Activated CD4-positive, alpha-beta T cell treated with anti-CD3 and anti-CD28 coated beads, Interleukin-10, Interleukin-2, amounts not matched to agents 100 ng/mL and 50 ng/mL, durations not matched to agents 16 hours and 8 hours (primary cell): ENCODE results near the gene CSAG1.
"Not testable (repeated sequence)": the region's sequence is repeated elsewhere in the genome, so short reads cannot be mapped to it uniquely, and the experiment has no call there.

Source experiments
- DNase-seq: peaks from one replicate; pipeline ENCODE4 v3.0.0-alpha.2; 2020

The CSAG1 gene

GRCh38 chrX:152733261-152733975 lies at the start of gene CSAG1, which contains the start of gene MAGEA12:
TSS of gene CSAG1 (minus strand) at chrX:152733721. CDS start at chrX:152732460, 1,261 bp downstream.
TSS of gene MAGEA12 (plus strand) at chrX:152733757. CDS start at chrX:152736162, 2,405 bp downstream.
- DNase-seq: no peak

DNA sequence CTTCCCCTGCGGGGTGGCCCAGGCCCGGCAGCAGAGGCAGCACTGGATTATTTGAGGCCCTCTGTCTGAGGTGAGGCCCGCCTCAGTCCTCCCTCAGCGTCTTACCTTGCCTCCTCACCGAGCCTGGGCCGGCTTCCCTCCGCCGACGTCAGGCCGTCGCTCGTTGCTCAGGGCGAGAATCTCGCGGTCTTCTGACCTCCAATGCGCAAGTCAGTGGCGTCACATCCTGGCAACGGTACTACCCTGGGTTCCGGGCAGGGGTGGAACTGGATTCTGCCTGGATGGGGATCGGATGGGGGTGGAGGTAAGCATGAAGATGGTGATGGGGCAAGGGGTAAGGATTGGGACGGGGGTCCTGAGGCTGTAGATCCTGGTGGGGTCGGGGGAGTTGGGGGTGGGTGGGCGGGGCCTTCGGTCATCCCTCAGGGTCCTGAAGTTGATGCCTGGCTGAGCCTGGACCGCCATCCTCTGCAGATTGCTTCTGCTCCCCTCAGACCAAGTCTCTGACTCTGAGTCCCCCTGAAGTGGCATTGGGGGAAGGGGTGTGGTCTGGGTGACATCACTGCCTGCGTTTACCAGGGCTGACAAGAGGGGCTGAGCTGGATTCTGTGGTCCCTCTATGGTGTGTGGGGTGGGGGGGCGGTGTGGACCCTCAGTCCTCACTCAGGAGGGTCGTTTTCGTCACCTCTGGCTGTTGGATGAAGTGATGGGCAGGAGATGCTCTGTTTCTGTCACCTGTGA lies 36.2 kb upstream of the CSAG1 start, which contains the start of gene MAGEA6:
MAGEA6 (minus strand) TSS at position 141 of the 741 bp plus-strand sequence. CDS start 2,039 bp downstream, outside the sequence.
- DNase-seq: not testable (repeated sequence)

DNA sequence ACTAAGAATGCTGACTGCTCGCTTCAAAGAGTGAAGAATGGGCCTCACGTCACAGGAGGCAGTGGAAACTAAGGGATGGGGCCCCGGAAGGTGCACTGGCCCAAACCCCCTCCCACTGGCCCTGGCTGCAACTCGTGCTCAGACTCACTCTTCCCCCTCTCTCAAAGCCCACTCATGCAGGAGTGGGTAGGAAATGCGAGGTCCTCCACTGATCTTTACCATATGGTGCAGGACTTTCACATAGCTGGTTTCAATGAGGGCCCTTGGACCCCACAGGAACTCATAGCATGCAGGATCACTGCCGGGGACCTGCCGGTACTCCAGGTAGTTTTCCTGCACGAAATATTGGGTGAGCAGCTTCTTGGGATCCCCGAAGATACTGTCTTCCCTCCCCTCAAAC lies 33.0 kb upstream of the CSAG1 start:
- DNase-seq: not testable (repeated sequence)

DNA sequence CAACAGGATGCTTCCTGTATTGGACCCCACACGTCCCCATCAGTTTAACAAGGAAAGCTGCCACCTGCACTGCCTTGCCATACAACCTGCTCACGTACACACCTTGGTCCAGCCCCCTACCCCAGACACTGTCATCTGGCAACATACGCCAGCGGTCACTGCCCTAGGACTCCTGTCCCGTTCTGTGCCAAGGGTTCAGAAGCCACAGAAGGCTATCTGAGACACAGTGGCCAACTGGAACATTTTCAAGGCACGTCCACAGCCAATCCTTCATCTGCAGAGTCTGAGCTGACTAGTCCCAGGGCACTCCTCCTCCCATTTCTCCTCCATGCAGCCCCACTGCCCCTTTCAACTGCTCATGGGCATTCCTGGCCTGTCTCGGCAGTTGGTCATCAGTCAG lies 28.1 kb upstream of the CSAG1 start:
- not testable (repeated sequence) for DNase-seq

DNA sequence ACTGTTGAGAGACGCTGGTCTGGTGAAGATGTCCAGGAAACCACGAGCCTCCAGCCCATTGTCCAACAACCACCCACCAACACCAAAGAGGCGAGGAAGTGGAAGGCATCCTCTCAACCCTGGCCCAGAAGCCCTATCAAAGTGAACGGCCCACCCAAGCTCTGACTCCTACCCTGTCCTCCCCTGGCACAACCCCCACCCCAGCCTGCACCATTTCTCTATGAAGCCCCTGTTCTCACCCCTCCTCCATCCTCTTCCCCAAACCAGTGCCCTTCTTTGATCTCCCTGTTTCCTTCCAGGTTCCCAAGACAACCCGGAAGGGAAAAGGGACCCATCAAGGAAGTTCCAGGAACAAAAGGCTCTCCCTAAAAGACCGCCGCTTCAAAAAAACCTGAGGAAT lies 26.0 kb upstream of the CSAG1 start:
- DNase-seq: not testable (repeated sequence)

- DNase-seq: not testable (repeated sequence)
Measured at GRCh38 chrX:152758918-152759317, 25.4 kb upstream of the CSAG1 start, which contains the start of gene CSAG3. TSS of gene CSAG3 (plus strand) at chrX:152759218.

DNA sequence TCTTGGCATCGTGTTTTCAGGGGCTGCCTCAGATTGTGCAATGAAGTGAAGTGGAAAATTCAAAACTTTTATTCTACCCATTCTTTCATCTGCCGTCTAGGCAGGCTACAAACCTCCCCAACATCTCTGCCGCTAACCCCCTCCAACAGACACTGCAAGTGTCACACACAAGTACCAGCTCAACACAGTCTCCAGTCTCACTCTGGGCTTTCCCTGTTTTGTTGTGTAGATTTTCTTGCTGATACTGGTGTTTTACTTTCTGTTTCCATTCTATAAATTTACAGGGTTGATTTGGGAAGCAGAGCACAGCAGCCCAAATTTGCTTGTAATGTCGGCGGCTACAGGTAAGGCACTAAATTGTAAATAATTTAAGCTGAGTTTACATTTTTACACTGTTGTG lies 21.4 kb upstream of the CSAG1 start:
- DNase-seq: not testable (repeated sequence)

DNA sequence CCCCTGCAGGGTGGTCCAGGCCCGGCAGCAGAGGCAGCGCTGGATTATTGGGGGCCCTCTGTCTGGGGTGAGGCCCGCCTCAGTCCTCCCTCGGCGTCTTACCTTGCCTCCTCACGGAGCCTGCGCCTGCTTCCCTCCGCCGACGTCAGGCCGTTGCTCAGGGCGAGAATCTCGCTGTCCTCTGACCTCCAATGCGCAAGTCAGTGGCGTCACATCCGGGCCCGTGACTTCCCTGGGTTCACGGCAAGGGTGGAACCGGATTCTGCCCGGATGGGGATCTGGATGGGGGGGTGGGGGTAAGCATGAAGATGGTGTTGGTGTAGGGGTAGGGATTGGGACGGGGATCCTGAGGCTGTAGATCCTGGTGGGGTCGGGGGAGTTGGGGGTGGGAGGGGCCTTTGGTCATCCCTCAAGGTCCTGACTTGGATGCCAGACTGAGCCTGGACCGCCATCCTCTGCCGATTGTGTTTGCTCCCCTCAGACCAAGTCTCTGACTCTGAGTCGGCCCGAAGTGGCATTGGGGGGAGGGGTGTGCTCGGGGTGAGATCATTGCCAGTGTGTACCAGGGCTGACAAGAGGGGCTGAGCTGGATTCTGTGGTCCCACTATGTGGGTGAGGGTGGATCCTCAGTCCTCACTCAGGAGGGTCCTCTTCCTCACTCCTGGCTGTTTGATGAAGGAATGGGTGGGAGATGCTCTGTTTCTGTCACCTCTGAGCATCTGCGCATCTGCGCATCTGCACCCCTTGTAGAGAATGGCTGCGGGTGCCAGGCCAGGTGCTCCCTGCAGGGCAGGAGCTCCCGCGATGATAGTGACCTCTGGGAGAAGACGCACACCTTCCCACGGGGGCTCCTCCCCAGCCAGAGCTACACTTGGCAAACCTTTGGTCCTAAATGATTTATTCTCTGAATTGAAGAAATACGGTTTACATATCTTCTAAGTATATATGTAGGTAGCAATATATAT lies 20.4 kb upstream of the CSAG1 start, which contains the start of gene MAGEA2:
MAGEA2 (minus strand) TSS at position 157 of the 965 bp plus-strand sequence. CDS start 2,479 bp downstream, outside the sequence.
- DNase-seq: not testable (repeated sequence)

GRCh38 chrX:152738560-152738959 lies 5.0 kb upstream of the CSAG1 start:
- no peak for DNase-seq

DNA sequence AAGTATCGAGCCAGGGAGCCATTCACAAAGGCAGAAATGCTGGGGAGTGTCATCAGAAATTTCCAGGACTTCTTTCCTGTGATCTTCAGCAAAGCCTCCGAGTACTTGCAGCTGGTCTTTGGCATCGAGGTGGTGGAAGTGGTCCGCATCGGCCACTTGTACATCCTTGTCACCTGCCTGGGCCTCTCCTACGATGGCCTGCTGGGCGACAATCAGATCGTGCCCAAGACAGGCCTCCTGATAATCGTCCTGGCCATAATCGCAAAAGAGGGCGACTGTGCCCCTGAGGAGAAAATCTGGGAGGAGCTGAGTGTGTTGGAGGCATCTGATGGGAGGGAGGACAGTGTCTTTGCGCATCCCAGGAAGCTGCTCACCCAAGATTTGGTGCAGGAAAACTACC lies 3.0 kb upstream of the CSAG1 start:
- DNase-seq: not testable (repeated sequence)

- no peak for DNase-seq
Measured at GRCh38 chrX:152735860-152736511, 2.5 kb upstream of the CSAG1 start.

DNA sequence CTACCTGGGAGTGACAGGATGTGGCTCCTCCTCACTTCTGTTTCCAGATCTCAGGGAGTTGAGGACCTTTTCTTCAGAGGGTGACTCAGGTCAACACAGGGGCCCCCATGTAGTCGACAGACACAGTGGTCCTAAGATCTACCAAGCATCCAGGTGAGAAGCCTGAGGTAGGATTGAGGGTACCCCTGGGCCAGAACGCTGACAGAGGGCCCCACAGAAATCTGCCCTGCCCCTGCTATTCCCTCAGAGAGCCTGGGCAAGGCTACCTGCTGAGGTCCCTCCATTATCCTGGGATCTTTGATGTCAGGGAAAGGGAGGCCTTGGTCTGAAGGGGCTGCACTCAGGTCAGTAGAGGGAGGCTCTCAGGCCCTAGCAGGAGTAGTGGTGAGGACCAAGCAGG lies 1.6 kb upstream of the CSAG1 start:
- no peak for DNase-seq

- DNase-seq: not testable (repeated sequence)
Measured at GRCh38 chrX:152734143-152734858, 780 bp upstream of the CSAG1 start.

- DNase-seq: no peak
Measured at GRCh38 chrX:152725409-152725808, 8.1 kb downstream of the CSAG1 start.

DNA sequence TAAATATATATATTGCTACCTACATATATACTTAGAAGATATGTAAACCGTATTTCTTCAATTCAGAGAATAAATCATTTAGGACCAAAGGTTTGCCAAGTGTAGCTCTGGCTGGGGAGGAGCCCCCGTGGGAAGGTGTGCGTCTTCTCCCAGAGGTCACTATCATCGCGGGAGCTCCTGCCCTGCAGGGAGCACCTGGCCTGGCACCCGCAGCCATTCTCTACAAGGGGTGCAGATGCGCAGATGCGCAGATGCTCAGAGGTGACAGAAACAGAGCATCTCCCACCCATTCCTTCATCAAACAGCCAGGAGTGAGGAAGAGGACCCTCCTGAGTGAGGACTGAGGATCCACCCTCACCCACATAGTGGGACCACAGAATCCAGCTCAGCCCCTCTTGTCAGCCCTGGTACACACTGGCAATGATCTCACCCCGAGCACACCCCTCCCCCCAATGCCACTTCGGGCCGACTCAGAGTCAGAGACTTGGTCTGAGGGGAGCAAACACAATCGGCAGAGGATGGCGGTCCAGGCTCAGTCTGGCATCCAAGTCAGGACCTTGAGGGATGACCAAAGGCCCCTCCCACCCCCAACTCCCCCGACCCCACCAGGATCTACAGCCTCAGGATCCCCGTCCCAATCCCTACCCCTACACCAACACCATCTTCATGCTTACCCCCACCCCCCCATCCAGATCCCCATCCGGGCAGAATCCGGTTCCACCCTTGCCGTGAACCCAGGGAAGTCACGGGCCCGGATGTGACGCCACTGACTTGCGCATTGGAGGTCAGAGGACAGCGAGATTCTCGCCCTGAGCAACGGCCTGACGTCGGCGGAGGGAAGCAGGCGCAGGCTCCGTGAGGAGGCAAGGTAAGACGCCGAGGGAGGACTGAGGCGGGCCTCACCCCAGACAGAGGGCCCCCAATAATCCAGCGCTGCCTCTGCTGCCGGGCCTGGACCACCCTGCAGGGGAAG lies 19.4 kb downstream of the CSAG1 start, which contains the start of gene MAGEA2B:
MAGEA2B (plus strand) TSS at position 814 of the 973 bp plus-strand sequence. CDS start 2,479 bp downstream, outside the sequence.
- not testable (repeated sequence) for DNase-seq

- DNase-seq: not testable (repeated sequence)
Measured at GRCh38 chrX:152713195-152713594, 20.3 kb downstream of the CSAG1 start.

GRCh38 chrX:152709173-152709572 lies 24.3 kb downstream of the CSAG1 start, which contains the start of gene CSAG2:
TSS of gene CSAG2 (minus strand) at chrX:152709273. CDS start at chrX:152709112, 161 bp downstream.
- DNase-seq: not testable (repeated sequence)

GRCh38 chrX:152706500-152706899 lies 27.0 kb downstream of the CSAG1 start:
- DNase-seq: not testable (repeated sequence)

DNA sequence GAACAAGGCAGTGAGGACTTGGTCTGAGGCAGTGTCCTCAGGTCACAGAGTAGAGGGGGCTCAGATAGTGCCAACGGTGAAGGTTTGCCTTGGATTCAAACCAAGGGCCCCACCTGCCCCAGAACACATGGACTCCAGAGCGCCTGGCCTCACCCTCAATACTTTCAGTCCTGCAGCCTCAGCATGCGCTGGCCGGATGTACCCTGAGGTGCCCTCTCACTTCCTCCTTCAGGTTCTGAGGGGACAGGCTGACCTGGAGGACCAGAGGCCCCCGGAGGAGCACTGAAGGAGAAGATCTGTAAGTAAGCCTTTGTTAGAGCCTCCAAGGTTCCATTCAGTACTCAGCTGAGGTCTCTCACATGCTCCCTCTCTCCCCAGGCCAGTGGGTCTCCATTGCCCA lies 33.1 kb downstream of the CSAG1 start:
- DNase-seq: not testable (repeated sequence)
